ENCODE data around the gene MDFIC2.

- TF ChIP-seq ZNF274 (IDR thresholded peaks at IDR 0.05; ENCODE audit: low read depth, low read length) (no peak), YY1 (IDR thresholded peaks at IDR 0.05; ENCODE audit: insufficient read depth, insufficient read length) (no peak)
Measured at GRCh38 chr3:70242297-70242882, 70.0 kb downstream of the MDFIC2 start.
